Right cardiac atrium (tissue), 5 donors: ENCODE results near the gene ATXN2. TPM values are rescaled to one million over a fixed set of nuclear protein-coding genes. Genes with fewer than 3 reads are reported as not detected.
"Not testable (repeated sequence)": the region's sequence is repeated elsewhere in the genome, so short reads cannot be mapped to it uniquely, and the experiment has no call there.

Source experiments
- ATAC-seq, 2 donors: fragments of 200-7000 bp; cut with Tn5 transposase; one replicate each; pipeline versions ENCODE4 v1.8.0 to v1.9.1; 2020; ENCODE audit warnings: moderate library complexity in 2 of 2, mild to moderate bottlenecking in 1 of 2
- DNase-seq, 3 donors: peaks; one replicate each; pipeline ENCODE4 v3.0.0-alpha.2; 2020
- H3K27ac ChIP-seq: one replicate; pipeline ENCODE4 v1.5.1; 2013; ENCODE audit warnings: mild to moderate bottlenecking, low read length, control low read depth, moderate library complexity
- H3K27me3 ChIP-seq: one replicate; pipeline ENCODE4 v1.6.1; 2013; ENCODE audit not compliant: control insufficient read depth, insufficient read depth
- H3K4me1 ChIP-seq: one replicate; pipeline ENCODE4 v1.6.1; 2013; ENCODE audit warnings: low read length; ENCODE audit not compliant: control insufficient read depth, insufficient read depth
- H3K4me3 ChIP-seq: one replicate; pipeline ENCODE4 v1.5.1; 2013; ENCODE audit warnings: low read length, control low read depth
- H3K9me3 ChIP-seq: one replicate; pipeline ENCODE4 v1.6.1; 2013; ENCODE audit warnings: low read length; ENCODE audit not compliant: control insufficient read depth
- WGBS: extraction: QIAGEN DNeasy Blood & Tissue Kit; methylation state at CpG from one replicate; pipeline ENCODE4 v1.1.7; 2013; 5-methylcytosine and 5-hydroxymethylcytosine counted together
- intact Hi-C, 4 donors: fragments of 100-400 bp; cut with DNase I; formaldehyde crosslinking; loops; one replicate each; pipeline versions ENCODE4 v1.11.0 to v1.14.0; 2022 to 2023
- polyA plus RNA-seq: library from polyadenylated mRNA; stranded (reverse); fragments of 200-250 nt; gene quantifications from one replicate; pipeline ENCODE4 v1.2.3, GENCODE V29; 2013
- total RNA-seq, 4 donors: library from RNA; stranded (reverse); fragmentation: NEBNext Ultra II Directional; extraction: Animal tissue kit (Norgen Biotek cat#: 25700); gene quantifications; one replicate each; pipeline ENCODE4 v1.2.1, GENCODE V29; 2021
- donor health status: healthy with polysubstance abuse.
- donor health status: DM: no; HTN: yes; CAD: no.
- donor health status: DM: no; HTN: no; CAD: no.
- donor health status: DM: no; HTN: yes; CAD: no; lungs with severe emphysema.
- donor health status: DM: yes; HTN: yes; CAD: no.

Gene ATXN2
- total and polyA plus RNA-seq, 5 donors: 27.4 to 57.2 (median 56.8) TPM

GRCh38 chr12:111597831-111598636 lies 1.1 kb downstream of the ATXN2 start:
- under 1% methylated on average over 67 of the region's 67 CpGs for whole genome bisulfite sequencing
- H3K27ac ChIP-seq: peak overlapping the region; percentile 73
- no peaks in the 10 kb centered on the region for H3K27me3 ChIP-seq
- peak overlapping the region; percentile 93 for H3K4me3 ChIP-seq
- no peaks in the 10 kb centered on the region for H3K9me3 ChIP-seq
- H3K4me1 ChIP-seq: no peaks in the 10 kb centered on the region
- intact Hi-C loops: no loop called here
- ATAC-seq (peak; percentile 54 to 72), DNase-seq (peak; percentile 61 to 84 (median 83))

DNA sequence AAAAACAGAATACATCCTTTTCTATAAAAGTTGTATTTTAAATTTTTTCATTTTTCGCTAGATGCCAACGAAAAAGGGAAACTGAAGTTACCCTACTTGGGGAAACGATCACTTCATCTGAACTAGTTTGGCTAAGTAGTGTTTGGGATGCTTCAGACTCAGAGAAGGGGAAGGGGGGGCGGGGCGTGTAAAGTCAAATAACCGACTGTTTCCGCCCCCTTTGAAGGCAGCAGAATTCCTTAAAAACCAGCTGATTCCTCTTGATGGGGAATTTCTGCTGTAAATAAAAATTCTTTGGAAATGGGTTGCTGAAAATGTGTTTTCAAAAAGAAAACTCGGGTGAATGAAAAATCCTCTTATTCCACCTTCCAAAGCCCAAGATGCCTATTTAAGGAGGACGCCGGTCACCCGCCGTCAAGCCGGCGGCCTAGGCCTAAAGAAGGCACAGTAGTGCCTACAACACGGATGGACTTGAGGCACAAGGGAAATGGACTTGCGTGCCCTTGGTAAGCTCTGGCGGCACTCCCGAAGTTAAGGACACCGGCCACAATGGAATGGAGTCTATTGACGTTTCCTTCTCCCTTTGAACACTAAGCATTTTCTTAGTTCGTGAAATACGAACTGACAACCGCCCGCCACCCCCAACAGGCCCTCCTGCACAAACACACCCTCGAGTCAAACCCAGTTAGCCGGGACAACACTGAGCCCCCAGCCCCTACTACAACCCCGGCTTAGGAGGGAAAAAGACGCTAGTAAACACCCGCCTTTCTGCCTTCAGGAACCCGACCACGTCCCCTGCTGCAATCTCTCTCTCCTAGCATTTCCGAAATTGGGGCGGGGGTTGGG lies 1.9 kb downstream of the ATXN2 start:
- intact Hi-C loops: no loop called here
- ATAC-seq (peak; percentile 44 to 56), DNase-seq (peak; percentile 52 to 72 (median 70))
- Histone ChIP-seq H3K27ac (peak overlapping the region; percentile 73), H3K4me1 (no peaks in the 10 kb centered on the region), H3K9me3 (no peaks in the 10 kb centered on the region), H3K27me3 (no peaks in the 10 kb centered on the region), H3K4me3 (peak overlapping the region; percentile 93)
- 3% methylated on average over 33 of the region's 33 CpGs for WGBS

GRCh38 chr12:111595341-111595835 lies 3.7 kb downstream of the ATXN2 start:
- ATAC-seq, H3K27ac ChIP-seq, H3K27me3 ChIP-seq, DNase-seq, H3K4me3 ChIP-seq, intact Hi-C loops, H3K9me3 ChIP-seq, H3K4me1 ChIP-seq: not testable (repeated sequence)
- WGBS: 77% methylated on average over 15 of the region's 15 CpGs

- ATAC-seq, H3K9me3 ChIP-seq, DNase-seq, H3K4me3 ChIP-seq, H3K27ac ChIP-seq, H3K4me1 ChIP-seq, H3K27me3 ChIP-seq, intact Hi-C loops: not testable (repeated sequence)
- WGBS: 87% methylated on average over 6 of the region's 6 CpGs
Measured at GRCh38 chr12:111591399-111592010, 7.6 kb downstream of the ATXN2 start.

DNA sequence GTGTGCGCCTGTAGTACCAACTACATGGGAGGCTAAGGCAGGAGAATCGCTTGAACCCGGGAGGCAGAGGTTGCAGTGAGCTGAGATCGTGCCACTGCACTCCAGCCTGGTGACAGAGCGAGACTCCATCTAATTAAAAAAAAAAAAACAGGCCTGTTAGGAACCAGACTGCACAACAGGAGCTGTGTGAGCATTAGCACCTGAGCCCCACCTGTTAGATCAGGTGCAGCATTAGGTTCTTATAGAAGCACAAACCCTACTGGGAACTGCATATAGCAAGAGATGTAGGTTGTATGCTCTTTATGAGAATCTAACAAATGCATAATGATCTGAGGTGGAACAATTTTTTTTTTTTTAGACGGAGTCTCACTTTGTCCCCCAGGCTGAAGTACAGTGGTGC lies 8.6 kb downstream of the ATXN2 start:
- H3K4me3 ChIP-seq: no peak overlapping the region
- no peaks in the 10 kb centered on the region for H3K27me3 ChIP-seq
- DNase-seq (no peak), ATAC-seq (no peak)
- WGBS: 88% methylated on average over 6 of the region's 6 CpGs
- H3K4me1 ChIP-seq: peaks cover 6% of the 10 kb centered on the region
- intact Hi-C loops: no loop called here
- no peaks in the 10 kb centered on the region for H3K9me3 ChIP-seq
- H3K27ac ChIP-seq: no peak overlapping the region

- Histone ChIP-seq H3K27me3 (no peaks in the 10 kb centered on the region), H3K4me3 (no peak overlapping the region), H3K9me3 (no peaks in the 10 kb centered on the region), H3K27ac (no peak overlapping the region), H3K4me1 (peaks cover 11% of the 10 kb centered on the region)
- WGBS: 96% methylated on average over 9 of the region's 9 CpGs
- no peak for DNase-seq
- ATAC-seq: no peak
- intact Hi-C loops: no loop called here
Measured at GRCh38 chr12:111589601-111590000, 9.5 kb downstream of the ATXN2 start.

DNA sequence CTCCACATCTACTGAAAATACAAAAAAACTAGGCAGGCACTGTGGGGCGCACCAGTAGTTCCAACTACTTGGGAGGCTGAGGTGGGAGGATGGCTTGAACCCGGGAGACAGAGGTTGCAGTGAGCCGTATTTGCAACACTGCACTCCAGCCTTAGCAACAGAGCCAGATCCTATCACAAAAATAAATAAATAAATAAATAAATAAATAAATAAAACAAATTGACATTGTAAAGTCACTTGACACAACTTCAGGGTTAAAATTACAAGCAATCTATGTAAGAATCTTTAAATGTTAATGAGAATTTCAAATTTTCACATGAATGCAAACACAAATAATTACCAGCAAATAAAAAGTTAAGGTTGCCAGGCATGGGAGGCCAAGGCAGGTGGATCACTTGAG lies 11.1 kb downstream of the ATXN2 start:
- no peaks in the 10 kb centered on the region for H3K9me3 ChIP-seq
- DNase-seq (no peak), ATAC-seq (no peak)
- H3K27ac ChIP-seq: no peak overlapping the region
- 93% methylated on average over 3 of the region's 3 CpGs for WGBS
- peaks cover 11% of the 10 kb centered on the region for H3K4me1 ChIP-seq
- no peak overlapping the region for H3K4me3 ChIP-seq
- intact Hi-C loops: no loop called here
- no peaks in the 10 kb centered on the region for H3K27me3 ChIP-seq

DNA sequence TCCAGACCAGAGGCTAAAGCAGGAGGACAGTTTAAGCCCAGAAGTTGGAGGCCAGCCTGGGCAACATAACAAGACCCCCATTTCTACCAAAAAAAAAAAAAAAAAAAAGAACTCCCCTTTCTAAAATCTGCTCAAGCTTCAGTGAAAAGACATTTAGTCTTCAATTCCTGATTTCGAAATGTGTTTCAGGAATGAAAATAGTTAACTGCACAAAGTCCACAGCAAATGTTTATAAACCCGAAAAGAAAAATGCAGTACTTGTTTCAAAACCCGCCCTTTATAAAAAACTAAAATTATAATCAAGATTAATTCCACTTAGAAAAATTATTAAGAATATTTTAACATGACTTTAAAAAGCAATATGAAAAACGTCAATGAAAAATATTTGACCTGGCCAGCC lies 12.1 kb downstream of the ATXN2 start:
- H3K4me1 ChIP-seq: peaks cover 11% of the 10 kb centered on the region
- H3K27ac ChIP-seq: no peak overlapping the region
- ATAC-seq: no peak
- DNase-seq: no peak
- whole genome bisulfite sequencing: 73% methylated on average over 4 of the region's 4 CpGs
- no peaks in the 10 kb centered on the region for H3K9me3 ChIP-seq
- intact Hi-C loops: no loop called here
- H3K4me3 ChIP-seq: no peak overlapping the region
- no peaks in the 10 kb centered on the region for H3K27me3 ChIP-seq

DNA sequence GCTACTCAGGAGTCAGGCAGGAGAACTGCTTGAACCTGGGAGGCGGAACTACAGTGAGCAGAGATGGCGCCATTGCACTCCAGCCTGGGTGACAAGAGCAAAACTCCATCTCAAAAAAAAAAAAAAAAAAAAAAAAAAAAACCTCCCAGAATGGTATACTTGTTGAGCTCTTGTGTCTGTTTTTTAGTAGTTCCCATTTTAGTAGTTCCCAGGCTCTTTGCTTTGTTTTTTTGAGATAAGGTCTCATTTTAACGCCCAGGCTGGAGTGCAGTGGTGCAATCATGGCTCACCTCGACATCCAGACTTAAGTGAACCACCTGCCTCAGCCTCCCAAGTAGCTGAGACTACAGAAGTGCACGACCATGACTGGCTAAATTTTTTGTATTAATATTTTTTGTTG lies 13.4 kb downstream of the ATXN2 start:
- H3K27ac ChIP-seq: no peak overlapping the region
- ATAC-seq (no peak), DNase-seq (no peak)
- no peak overlapping the region for H3K4me3 ChIP-seq
- intact Hi-C loops: no loop called here
- no peaks in the 10 kb centered on the region for H3K27me3 ChIP-seq
- H3K9me3 ChIP-seq: no peaks in the 10 kb centered on the region
- H3K4me1 ChIP-seq: peaks cover 14% of the 10 kb centered on the region
- WGBS: 81% methylated on average over 5 of the region's 5 CpGs

GRCh38 chr12:111584959-111585358 lies 14.2 kb downstream of the ATXN2 start:
- ATAC-seq: no peak

GRCh38 chr12:111583506-111583905 lies 15.6 kb downstream of the ATXN2 start:
- intact Hi-C loops, H3K9me3 ChIP-seq, DNase-seq, ATAC-seq, H3K4me1 ChIP-seq, H3K27me3 ChIP-seq, H3K4me3 ChIP-seq, H3K27ac ChIP-seq: not testable (repeated sequence)
- 97% methylated on average over 6 of the region's 6 CpGs for WGBS

More at GRCh38 chr12:111584959-111585358, 14.2 kb downstream of the ATXN2 start:
- intact Hi-C loops: no loop called here
- Histone ChIP-seq H3K4me1 (peaks cover 14% of the 10 kb centered on the region), H3K27ac (no peak overlapping the region), H3K9me3 (no peaks in the 10 kb centered on the region), H3K4me3 (no peak overlapping the region), H3K27me3 (no peaks in the 10 kb centered on the region)
- no peak for DNase-seq
- 73% methylated on average over 4 of the region's 4 CpGs for WGBS
